Smooth muscle cell (in vitro differentiated cells): ENCODE results near the gene M6PR. TPM values are rescaled to one million over a fixed set of nuclear protein-coding genes. Genes with fewer than 3 reads are reported as not detected.
A peak's percentile ranks its signal among the peaks of the same experiment; 100 is the strongest.

Experiments used
- DNase-seq: peaks from one replicate; lab custom pipeline; 2025; ENCODE audit not compliant: unreplicated experiment; lab: John Stamatoyannopoulos, UW
- H2AFZ ChIP-seq: fragments of 200-600 bp; sonication (generic); 2 replicates; pipeline ENCODE4 v1.6.0; 2016; ENCODE audit warnings: antibody characterized with exemption, low read depth, mild to moderate bottlenecking
- H3F3A ChIP-seq: fragments of 200-600 bp; sonication (generic); 2 replicates; pipeline ENCODE4 v1.6.0; 2017; ENCODE audit warnings: antibody characterized with exemption, low read depth
- H3K27ac ChIP-seq: fragments of 200-600 bp; sonication (generic); 2 replicates; pipeline ENCODE4 v1.5.1; 2016; ENCODE audit warnings: low read depth, mild to moderate bottlenecking
- H3K27me3 ChIP-seq: fragments of 200-600 bp; sonication (generic); 2 replicates; pipeline ENCODE4 v1.6.1; 2016; ENCODE audit warnings: low read depth, mild to moderate bottlenecking
- H3K36me3 ChIP-seq: fragments of 200-600 bp; sonication (generic); 2 replicates; pipeline ENCODE4 v1.5.1; 2016; ENCODE audit warnings: low read depth
- H3K4me1 ChIP-seq: fragments of 200-600 bp; sonication (generic); 2 replicates; pipeline ENCODE4 v1.5.1; 2016; ENCODE audit warnings: low read depth
- H3K4me2 ChIP-seq: fragments of 200-600 bp; sonication (generic); 2 replicates; pipeline ENCODE4 v1.6.0; 2016; ENCODE audit warnings: mild to moderate bottlenecking
- H3K4me3 ChIP-seq: fragments of 200-600 bp; sonication (generic); 2 replicates; pipeline ENCODE4 v1.5.1; 2016; ENCODE audit warnings: mild to moderate bottlenecking
- H3K79me2 ChIP-seq: fragments of 200-600 bp; sonication (generic); 2 replicates; pipeline ENCODE4 v1.6.0; 2016; ENCODE audit warnings: low read depth, mild to moderate bottlenecking
- H3K9ac ChIP-seq: fragments of 200-600 bp; sonication (generic); 2 replicates; pipeline ENCODE4 v1.6.0; 2016; ENCODE audit warnings: low read depth
- H3K9me3 ChIP-seq: fragments of 200-600 bp; sonication (generic); replicated peaks from 2 replicates; pipeline ENCODE4 v1.5.1; 2016; ENCODE audit warnings: low read depth
- H4K20me1 ChIP-seq: fragments of 200-600 bp; sonication (generic); 2 replicates; pipeline ENCODE4 v1.6.0; 2016; ENCODE audit warnings: low read depth
- WGBS: methylation state at CpG from one replicate; pipeline ENCODE4 v1.1.7; 2016; ENCODE audit warnings: low lambda C conversion rate; 5-methylcytosine and 5-hydroxymethylcytosine counted together
- polyA plus RNA-seq: library from polyadenylated mRNA; unstranded; fragments of >200 nt; fragmentation: Nextera tagmentation; extraction: Ambion mirVana; gene quantifications from 2 replicates; pipeline ENCODE4 v1.2.1, GENCODE V29; 2016
- total RNA-seq: library from RNA; depleted of rRNA; stranded (reverse); fragments of >200 nt; gene quantifications from 2 replicates; pipeline ENCODE4 v1.2.3, GENCODE V29; 2014
- TF ChIP-seq, protein P1 (sequence below): fragments of 200-600 bp; sonication (generic); IDR thresholded peaks from 2 replicates; pipeline ENCODE4 v1.5.1; 2017; ENCODE audit warnings: borderline replicate concordance, mild to moderate bottlenecking, antibody characterized with exemption; ENCODE audit not compliant: insufficient read depth, poor library complexity, severe bottlenecking

The M6PR gene
- total and polyA plus RNA-seq, 2 experiments from 2014 or later = 49.8 to 106 TPM

DNA sequence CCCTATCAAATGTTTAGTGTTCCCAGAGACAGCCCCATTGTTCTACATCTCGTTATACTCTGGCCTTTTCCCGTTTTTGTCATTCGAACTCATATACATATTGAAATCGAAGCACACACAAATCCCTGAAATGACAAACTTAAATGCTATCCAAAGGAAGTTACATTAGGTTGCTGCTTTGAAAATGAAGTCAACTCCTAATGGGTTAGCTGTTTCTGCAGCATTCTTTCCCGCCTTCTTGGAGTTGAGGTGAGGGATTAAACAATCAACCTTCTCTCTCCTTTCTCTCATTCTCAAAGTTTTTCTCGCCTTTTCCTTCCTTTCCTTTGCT lies 35.8 kb downstream of the M6PR start:
- H3K4me2 ChIP-seq = peak overlapping the region; percentile 86
- H3K27ac ChIP-seq = peak overlapping the region; percentile 92
- H3F3A ChIP-seq = peaks cover 4% of the 10 kb centered on the region
- H3K4me1 ChIP-seq = peaks cover 29% of the 10 kb centered on the region
- H4K20me1 ChIP-seq = no peaks in the 10 kb centered on the region
- DNase-seq = no peak
- H3K4me3 ChIP-seq = peak overlapping the region; percentile 93
- H3K9ac ChIP-seq = peak overlapping the region; percentile 88
- no peaks in the 10 kb centered on the region for H3K9me3 ChIP-seq
- no peaks in the 10 kb centered on the region for H3K27me3 ChIP-seq
- H3K36me3 ChIP-seq = peaks cover 3% of the 10 kb centered on the region
- WGBS = 3% methylated on average over 6 of the region's 6 CpGs
- peaks cover 25% of the 10 kb centered on the region for H3K79me2 ChIP-seq
- peak overlapping the region; percentile 77 for H2AFZ ChIP-seq
- TF ChIP-seq, protein P1, sequence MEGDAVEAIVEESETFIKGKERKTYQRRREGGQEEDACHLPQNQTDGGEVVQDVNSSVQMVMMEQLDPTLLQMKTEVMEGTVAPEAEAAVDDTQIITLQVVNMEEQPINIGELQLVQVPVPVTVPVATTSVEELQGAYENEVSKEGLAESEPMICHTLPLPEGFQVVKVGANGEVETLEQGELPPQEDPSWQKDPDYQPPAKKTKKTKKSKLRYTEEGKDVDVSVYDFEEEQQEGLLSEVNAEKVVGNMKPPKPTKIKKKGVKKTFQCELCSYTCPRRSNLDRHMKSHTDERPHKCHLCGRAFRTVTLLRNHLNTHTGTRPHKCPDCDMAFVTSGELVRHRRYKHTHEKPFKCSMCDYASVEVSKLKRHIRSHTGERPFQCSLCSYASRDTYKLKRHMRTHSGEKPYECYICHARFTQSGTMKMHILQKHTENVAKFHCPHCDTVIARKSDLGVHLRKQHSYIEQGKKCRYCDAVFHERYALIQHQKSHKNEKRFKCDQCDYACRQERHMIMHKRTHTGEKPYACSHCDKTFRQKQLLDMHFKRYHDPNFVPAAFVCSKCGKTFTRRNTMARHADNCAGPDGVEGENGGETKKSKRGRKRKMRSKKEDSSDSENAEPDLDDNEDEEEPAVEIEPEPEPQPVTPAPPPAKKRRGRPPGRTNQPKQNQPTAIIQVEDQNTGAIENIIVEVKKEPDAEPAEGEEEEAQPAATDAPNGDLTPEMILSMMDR = no peak

DNA sequence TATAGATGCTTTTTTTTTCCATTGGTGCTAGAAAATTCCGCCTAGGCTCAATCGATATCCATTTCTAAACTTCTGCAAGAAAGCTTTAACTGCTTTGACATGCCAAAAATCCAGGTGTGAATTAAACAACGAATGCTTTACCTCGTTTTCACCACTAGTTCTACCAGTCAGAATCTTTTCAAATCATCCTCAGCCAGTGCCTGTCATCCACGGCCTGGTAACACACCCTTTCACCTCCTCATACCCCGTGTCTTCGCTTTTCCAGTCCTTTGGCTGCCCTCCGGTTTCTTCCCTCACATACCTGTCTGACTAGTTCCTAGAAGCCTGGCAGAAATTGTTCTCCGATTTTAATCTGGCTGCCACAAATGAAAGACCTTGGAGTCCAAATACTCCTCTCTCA lies 36.5 kb downstream of the M6PR start:
- Histone ChIP-seq H2AFZ (peak overlapping the region; percentile 77), H3K9ac (peak overlapping the region; percentile 88), H3K79me2 (peaks cover 25% of the 10 kb centered on the region), H3F3A (peaks cover 4% of the 10 kb centered on the region), H3K36me3 (no peaks in the 10 kb centered on the region), H3K9me3 (no peaks in the 10 kb centered on the region), H3K4me2 (peak overlapping the region; percentile 86), H4K20me1 (no peaks in the 10 kb centered on the region), H3K4me1 (peaks cover 29% of the 10 kb centered on the region), H3K27me3 (no peaks in the 10 kb centered on the region), H3K27ac (peak overlapping the region; percentile 92), H3K4me3 (peak overlapping the region; percentile 93)
- TF ChIP-seq, protein P1 = no peak
- 14% methylated on average over 9 of the region's 9 CpGs for WGBS
- DNase-seq = no peak

DNA sequence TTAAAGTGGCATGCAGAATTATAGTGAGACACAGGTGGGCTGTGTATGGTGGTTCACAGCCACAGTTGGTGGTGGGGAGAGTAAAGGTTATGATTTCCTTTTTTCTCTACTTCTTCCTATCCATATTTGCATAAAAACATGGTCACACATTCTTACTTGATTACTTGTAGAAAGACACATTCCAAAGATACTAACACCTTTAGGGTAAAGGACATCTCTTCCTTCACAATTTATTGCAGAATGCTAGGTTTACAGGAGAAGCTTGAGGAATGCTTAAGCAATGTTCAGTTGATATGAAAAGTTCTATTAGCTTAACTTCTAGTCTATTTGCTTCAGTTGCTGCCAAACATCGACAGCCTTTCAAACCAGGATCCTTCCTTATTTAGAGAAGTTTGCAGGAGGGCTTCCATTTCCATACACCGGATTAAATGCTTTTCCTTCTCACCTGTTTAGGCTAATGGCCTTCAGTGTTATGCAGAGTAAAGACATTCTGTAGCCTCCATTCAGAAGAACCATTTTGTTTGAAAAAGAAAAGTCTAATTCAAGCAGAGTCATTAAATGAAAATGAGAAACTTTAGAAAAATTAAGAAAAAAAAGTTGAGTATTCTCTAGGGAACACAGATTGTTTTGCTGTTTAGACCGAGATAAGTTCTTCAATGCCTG lies 37.7 kb downstream of the M6PR start:
- DNase-seq = no peak

DNA sequence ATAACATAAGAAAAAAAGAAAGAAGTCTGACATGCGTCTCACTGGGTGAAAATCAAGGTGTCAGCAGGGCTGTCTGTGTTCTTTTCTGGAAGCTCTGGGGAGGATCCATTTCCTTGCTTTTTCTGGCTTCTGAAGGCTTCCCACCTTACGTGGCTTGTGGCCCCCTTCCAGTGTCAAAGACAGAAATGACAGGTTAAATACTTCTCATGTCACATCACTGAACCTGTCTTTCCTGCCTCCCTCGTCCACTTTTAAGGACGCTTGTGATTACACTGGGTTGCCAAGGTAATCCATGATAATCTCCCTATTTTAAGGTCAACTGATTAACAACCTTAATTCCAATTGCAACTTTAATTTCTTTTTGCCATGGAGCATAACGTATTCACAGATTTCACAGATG lies 39.7 kb downstream of the M6PR start:
- Histone ChIP-seq H2AFZ (no peak overlapping the region), H3K27ac (no peak overlapping the region), H3K79me2 (no peaks in the 10 kb centered on the region), H3K4me1 (peaks cover 20% of the 10 kb centered on the region), H3K36me3 (no peaks in the 10 kb centered on the region), H3K27me3 (no peaks in the 10 kb centered on the region), H3K4me2 (no peak overlapping the region), H3F3A (no peaks in the 10 kb centered on the region), H3K4me3 (no peak overlapping the region), H4K20me1 (no peaks in the 10 kb centered on the region), H3K9me3 (no peaks in the 10 kb centered on the region), H3K9ac (no peak overlapping the region)
- 75% methylated on average over 5 of the region's 5 CpGs for WGBS
- TF ChIP-seq, protein P1 = no peak
- no peak for DNase-seq

More for the DNA sequence above, 37.7 kb downstream of the M6PR start:
- Histone ChIP-seq H3K9ac (no peak overlapping the region), H3K27ac (no peak overlapping the region), H4K20me1 (no peaks in the 10 kb centered on the region), H3K9me3 (no peaks in the 10 kb centered on the region), H3K36me3 (no peaks in the 10 kb centered on the region), H3K4me3 (no peak overlapping the region), H3K79me2 (peaks cover 19% of the 10 kb centered on the region), H3K4me2 (no peak overlapping the region), H3K27me3 (no peaks in the 10 kb centered on the region), H3F3A (no peaks in the 10 kb centered on the region), H2AFZ (no peak overlapping the region), H3K4me1 (peaks cover 29% of the 10 kb centered on the region)
- TF ChIP-seq, protein P1 = no peak
- WGBS = 33% methylated on average over 3 of the region's 3 CpGs
